ENCODE data around the gene HOXB7.

Gene HOXB7

GRCh38 chr17:48623583-48623982 is 12.8 kb upstream of the HOXB7 start:
- DNase-seq (ENCODE audit: low spot score) = no peak

- no peak for DNase-seq (ENCODE audit: low spot score)
Observed at GRCh38 chr17:48622857-48623256, 12.0 kb upstream of the HOXB7 start.

DNA sequence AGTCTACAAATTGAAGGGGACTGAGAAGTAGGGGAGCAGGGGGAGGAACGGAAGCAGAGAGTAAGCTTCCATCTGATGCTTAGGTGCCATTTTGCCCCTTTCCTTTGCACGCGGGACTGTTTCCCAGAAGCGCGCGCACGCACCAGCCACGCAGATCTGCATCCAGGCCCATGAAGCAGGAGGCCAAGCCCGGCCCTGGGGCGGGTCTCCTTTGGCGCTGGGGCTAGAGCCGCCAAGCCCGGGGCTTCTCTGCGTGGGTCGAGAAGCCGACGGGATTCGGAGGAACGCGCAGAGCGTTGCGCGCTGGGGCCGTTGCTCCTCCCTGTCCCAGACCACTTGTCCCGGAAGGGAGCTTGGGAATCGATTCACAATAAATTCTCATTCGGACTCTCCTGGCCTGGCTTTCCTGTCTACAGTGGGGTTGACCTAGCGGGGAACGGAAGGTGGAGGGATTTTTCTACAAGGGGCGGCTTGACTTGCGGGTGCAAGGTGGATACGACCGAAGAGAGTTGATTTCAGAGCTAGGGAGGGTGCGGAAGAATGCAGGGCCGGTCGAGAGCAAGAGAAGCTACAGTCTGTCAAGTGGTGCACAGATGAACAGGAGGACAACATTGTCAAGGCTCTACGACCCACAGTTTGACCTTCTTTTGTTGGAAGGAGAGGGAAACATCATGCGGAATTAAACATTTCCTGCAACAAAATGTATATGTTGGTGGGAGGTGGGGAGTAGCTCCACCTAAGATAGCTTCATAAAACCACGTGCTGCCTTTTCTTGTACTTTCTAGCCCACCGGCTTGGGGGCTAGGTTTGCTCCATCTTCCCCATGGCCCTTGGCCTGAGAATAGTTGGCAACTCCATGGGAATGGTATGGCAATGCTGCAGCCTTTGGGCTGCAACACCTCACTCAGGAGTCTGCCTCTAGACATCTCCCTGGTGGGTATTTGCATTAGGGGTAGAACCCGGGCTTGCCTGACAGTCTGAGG is 10.9 kb upstream of the HOXB7 start:
- DNase-seq (ENCODE audit: low spot score) = no peak

GRCh38 chr17:48620461-48621139 is 9.8 kb upstream of the HOXB7 start:
- no peak for DNase-seq (ENCODE audit: low spot score)

GRCh38 chr17:48619826-48620449 is 9.1 kb upstream of the HOXB7 start:
- no peak for DNase-seq (ENCODE audit: low spot score)

GRCh38 chr17:48618256-48618896 is 7.6 kb upstream of the HOXB7 start:
- peak; percentile 97 for DNase-seq (ENCODE audit: low spot score)

GRCh38 chr17:48617471-48618255 is 6.8 kb upstream of the HOXB7 start:
- DNase-seq (ENCODE audit: low spot score) = no peak

DNA sequence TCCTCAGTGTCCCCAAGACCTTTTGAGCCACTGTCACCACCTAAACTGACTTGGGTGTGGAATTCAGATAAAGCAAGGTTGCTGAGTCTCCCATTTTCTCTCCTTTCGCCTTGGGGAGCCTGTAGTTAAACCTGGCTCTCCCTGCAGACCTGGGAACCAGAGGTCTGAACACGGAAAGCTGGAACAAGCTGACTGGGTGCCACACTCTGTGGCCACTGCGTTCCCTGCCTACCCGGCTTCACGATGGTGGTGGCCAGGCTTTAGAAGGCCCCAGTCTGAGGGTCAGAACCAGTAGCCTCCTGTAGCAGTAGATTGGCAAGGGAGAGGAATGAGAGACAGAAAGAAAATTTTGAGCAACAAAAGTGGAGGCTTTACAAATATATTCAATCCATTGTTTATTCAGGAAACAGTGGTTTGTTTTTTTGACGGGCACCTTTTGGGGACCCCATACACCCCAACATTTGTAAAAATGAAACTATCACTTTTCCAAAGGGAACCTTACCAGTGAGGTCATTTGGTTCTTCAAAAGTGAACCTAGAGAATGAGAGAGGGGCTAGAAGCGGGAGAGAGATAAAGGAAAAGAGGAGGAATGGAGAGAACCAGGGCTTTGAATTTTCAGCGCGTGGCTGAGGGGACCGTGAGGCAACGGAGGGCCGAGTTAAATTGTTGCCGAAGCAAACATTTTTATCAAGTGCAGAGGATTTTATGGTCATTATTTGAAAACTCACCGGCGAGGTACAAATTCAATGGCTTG is 6.1 kb upstream of the HOXB7 start:
- no peak for DNase-seq (ENCODE audit: low spot score)

DNA sequence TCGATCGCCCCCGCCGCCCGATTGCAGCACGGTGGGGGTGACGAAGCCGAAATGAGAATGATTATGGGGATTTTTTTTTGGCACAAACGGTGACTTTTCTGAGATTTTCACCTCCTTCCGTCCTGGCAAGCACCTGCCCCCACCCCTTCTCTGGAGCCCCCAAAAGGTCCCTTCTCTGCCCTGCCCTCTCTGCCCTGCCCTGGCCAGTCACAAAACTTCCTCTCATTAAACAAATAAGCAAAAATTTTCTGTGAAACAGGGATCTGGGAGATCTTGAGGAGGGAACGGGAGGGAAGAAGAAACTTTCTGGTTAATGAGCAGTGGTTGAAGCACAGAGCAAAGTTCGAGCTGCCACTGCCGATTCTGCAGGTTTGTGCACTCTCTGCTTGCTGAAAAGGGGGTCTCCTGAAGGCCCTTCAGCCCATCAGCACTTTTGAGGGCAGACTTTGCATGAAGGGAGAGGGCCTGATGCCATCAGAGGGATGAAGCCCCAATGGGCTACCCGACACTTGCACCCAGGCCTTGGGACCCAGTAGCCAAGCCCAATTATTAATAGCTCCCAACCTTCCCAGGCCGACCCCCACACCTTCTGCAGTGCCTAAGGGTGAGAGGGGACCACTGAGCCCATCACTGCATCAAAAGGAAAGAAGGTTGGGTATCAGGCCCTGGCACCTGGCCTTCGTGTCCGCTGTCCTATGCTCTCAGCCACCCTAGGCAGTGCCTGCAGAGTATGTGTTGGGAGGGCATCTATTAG is 5.3 kb upstream of the HOXB7 start:
- DNase-seq (ENCODE audit: low spot score) = no peak

GRCh38 chr17:48615047-48615962 is 4.5 kb upstream of the HOXB7 start, which contains the start of gene HOXB8:
TSS of gene HOXB8 (minus strand) at chr17:48615292. CDS start at chr17:48614704, 588 bp downstream.
- no peak for DNase-seq (ENCODE audit: low spot score)

DNA sequence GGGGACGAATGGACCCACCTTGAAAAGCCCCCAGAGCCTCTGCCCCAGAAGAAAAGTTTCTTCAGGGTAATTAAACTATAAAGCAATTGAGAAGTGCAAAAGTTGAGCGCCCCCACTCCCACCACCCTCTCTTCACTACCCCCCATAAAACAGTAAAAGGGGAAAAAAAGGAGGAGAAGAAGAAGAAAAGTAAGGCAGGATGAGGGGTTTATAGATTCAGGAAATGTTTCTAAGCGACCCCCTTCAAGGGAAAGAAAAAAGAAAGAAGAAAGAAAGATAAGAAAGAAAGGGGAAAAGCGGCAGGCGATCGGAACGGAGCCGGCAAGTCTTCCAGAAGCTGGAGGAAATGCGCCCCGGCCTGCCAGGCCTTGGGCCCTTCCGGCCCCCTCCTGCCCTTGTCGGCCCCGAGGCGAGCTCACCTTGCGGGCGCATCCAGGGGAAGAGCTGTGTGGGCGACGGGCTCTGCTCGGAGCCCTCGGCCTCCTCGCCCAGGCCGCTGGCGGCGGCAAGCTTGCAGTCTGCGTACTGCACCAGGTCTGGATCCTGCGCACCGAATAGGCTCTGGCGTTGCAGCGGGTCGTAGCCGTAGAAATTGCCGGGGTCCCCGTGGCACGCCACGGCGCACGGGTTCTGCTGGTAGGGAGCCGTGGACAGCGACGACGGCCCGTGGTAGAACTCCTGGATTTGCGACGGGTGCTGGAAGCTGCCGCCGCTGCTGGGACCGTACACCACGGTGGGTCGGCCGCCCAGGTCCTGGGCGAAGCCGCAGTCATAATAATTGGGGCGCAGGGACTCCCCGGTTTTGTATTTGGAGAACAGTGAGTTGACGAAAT is 3.3 kb upstream of the HOXB7 start:
- DNase-seq (ENCODE audit: low spot score) = no peak

DNA sequence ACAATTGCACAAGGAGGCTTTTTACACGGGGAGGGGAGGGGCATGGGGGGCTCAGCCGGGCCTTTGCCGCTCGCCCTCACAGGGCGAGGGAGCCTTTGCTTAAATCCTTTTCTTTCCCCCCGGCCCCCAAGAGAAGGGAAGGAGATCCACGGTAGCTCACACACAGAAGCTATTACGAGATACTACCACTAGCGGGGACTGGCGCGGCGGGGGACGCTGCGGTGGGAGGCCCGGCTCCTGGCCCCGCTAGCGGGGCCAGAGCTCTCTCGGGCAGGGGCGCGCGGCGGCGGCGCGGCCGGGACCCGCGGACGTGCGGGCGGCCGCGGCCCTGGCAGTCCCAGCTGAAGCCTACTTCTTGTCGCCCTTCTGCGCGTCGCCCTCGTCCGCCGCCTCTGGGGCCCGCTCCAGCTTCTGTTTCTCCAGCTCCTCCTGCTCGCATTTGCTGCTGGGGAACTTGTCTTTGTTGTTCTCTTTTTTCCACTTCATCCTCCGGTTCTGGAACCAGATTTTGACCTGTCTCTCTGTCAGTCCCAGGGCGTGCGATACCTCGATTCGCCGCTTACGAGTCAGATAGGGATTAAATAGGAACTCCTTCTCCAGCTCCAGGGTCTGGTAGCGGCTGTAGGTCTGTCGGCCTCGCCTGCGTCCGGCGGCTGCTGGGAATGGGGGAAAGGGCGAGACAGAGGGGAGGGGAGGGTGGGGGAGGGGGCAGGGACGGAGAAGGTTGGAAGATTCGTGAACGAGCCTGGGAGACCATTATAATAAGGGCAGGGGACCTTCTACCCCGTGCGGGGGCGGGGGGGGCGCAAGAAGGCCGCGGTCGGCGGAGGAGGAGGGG is 2.3 kb upstream of the HOXB7 start:
- peak; percentile 80 for DNase-seq (ENCODE audit: low spot score)

DNA sequence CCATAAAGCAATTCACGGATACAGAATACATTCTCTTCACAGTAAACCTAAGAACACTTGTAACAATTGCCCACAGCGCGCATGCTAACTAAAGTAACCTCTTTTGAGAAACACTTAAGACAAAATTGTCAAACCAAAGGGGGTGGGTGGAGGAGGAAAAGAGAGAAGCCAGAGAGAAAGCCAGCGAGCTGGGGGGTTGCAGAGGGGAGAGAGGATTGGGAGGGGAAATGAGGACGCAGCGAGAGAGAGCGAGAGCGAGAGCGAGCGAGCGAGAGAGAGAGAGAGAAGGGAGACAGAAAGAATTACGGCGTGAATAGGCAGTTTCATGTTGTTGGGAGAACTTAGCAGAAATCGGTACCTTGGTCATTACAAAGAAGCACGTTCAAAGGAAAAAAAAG is 1.6 kb upstream of the HOXB7 start:
- no peak for DNase-seq (ENCODE audit: low spot score)

- DNase-seq (ENCODE audit: low spot score) = no peak
Observed at GRCh38 chr17:48611681-48612455, 1.1 kb upstream of the HOXB7 start.

- DNase-seq (ENCODE audit: low spot score) = no peak
Observed at GRCh38 chr17:48611213-48611612, 396 bp upstream of the HOXB7 start.

DNA sequence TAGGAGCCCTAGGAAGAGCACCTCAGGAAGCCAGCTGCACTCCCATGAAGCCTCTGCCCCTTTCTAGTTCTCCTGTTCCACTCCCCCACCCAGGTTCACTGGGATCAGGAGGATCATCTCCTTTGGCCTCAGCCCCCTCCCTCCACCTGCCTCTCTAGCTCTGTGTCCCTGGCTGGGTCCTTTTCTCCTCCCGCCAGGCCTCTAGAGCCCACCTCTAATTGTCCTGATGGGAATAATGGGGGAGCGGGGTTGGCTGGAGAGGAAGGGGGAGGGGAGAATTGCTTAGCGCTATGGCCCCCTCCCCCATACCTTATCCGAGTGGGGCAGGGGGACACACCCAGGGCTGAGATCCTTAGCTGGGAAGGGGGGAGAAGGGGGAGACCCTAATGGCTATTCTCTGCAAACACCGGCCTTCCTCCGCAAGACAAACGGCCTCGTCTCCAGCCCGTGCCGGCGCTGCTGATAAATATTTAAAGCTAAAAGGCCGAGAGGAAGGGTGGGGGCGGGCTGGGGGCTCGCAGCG is 997 bp downstream of the HOXB7 start:
- no peak for DNase-seq (ENCODE audit: low spot score)
